WTC11 (cell line): ENCODE measurements around the gene GCSH.

Experiments
- ARID4B ChIP-seq: sonication (generic); formaldehyde crosslinking; IDR thresholded peaks from 2 replicates; pipeline ENCODE4 v1.8.0; 2023; ENCODE audit warnings: missing genetic modification reagents, mild to moderate bottlenecking, borderline replicate concordance
- ATF1 ChIP-seq: sonication (generic); formaldehyde crosslinking; IDR thresholded peaks from 2 replicates; pipeline ENCODE4 v1.8.1; 2023; ENCODE audit warnings: mild to moderate bottlenecking, moderate library complexity, missing genetic modification reagents
- FOXJ3 ChIP-seq: sonication (generic); formaldehyde crosslinking; IDR thresholded peaks from 2 replicates; pipeline ENCODE4 v1.9.0; 2021; ENCODE audit warnings: missing genetic modification reagents, mild to moderate bottlenecking, borderline replicate concordance
- IRF1 ChIP-seq: sonication (generic); formaldehyde crosslinking; IDR thresholded peaks from 2 replicates; pipeline ENCODE4 v1.8.0; 2023; ENCODE audit warnings: missing genetic modification reagents
- MAX ChIP-seq: sonication (generic); formaldehyde crosslinking; IDR thresholded peaks from 2 replicates; pipeline ENCODE4 v1.8.0; 2022; ENCODE audit warnings: mild to moderate bottlenecking, missing genetic modification reagents
- MXD4 ChIP-seq: fragments of 250-450 bp; sonication (Bioruptor Pico); IDR thresholded peaks from 2 replicates; pipeline ENCODE4 v1.8.0; 2021; ENCODE audit warnings: mild to moderate bottlenecking, moderate library complexity, borderline replicate concordance
- MYBL2 ChIP-seq: sonication (generic); formaldehyde crosslinking; IDR thresholded peaks from 2 replicates; pipeline ENCODE4 v1.8.1; 2023; ENCODE audit warnings: mild to moderate bottlenecking, moderate library complexity, missing genetic modification reagents
- NFYB ChIP-seq: sonication (generic); formaldehyde crosslinking; conservative IDR thresholded peaks from 2 replicates; pipeline ENCODE4 v1.8.0; 2022; ENCODE audit warnings: low read depth, missing genetic modification reagents
- NR2C2 ChIP-seq: sonication (generic); formaldehyde crosslinking; IDR thresholded peaks from 2 replicates; pipeline ENCODE4 v1.8.0; 2022; ENCODE audit warnings: mild to moderate bottlenecking, missing genetic modification reagents
- TP53 ChIP-seq: sonication (generic); formaldehyde crosslinking; IDR thresholded peaks from 2 replicates; pipeline ENCODE4 v1.8.1; 2023; ENCODE audit warnings: mild to moderate bottlenecking, missing genetic modification reagents
- ZNF416 ChIP-seq: fragments of 250-450 bp; sonication (Bioruptor Pico); IDR thresholded peaks from 2 replicates; pipeline ENCODE4 v1.9.0; 2021; ENCODE audit warnings: mild to moderate bottlenecking, inconsistent platforms
- ZSCAN18 ChIP-seq: fragments of 250-450 bp; sonication (Bioruptor Pico); IDR thresholded peaks from 2 replicates; pipeline ENCODE4 v2.1.2; 2022; ENCODE audit warnings: mild to moderate bottlenecking, moderate library complexity
- TF ChIP-seq, protein P1 (sequence below): fragments of 200-600 bp; IDR thresholded peaks from 2 replicates; pipeline ENCODE4 v1.8.0; 2022; ENCODE audit warnings: antibody characterized with exemption
- TF ChIP-seq, protein P2 (sequence below): sonication (generic); formaldehyde crosslinking; IDR thresholded peaks from 2 replicates; pipeline ENCODE4 v1.8.1; 2022; ENCODE audit warnings: mild to moderate bottlenecking, moderate library complexity, missing genetic modification reagents

GRCh38 chr16:81112453-81112852 lies 16.3 kb upstream of the GCSH start:
- TF ChIP-seq NR2C2 (no peak), MAX (no peak), FOXJ3 (no peak), ZSCAN18 (CRISPR knock-in tag) (no peak), MYBL2 (no peak), MXD4 (CRISPR knock-in tag) (no peak), ZNF416 (CRISPR knock-in tag) (no peak), IRF1 (CRISPR knock-in tag) (no peak), ARID4B (CRISPR knock-in tag) (no peak), ATF1 (CRISPR knock-in tag) (no peak), TP53 (CRISPR knock-in tag) (no peak), NFYB (CRISPR knock-in tag) (no peak)
- TF ChIP-seq, protein P1, sequence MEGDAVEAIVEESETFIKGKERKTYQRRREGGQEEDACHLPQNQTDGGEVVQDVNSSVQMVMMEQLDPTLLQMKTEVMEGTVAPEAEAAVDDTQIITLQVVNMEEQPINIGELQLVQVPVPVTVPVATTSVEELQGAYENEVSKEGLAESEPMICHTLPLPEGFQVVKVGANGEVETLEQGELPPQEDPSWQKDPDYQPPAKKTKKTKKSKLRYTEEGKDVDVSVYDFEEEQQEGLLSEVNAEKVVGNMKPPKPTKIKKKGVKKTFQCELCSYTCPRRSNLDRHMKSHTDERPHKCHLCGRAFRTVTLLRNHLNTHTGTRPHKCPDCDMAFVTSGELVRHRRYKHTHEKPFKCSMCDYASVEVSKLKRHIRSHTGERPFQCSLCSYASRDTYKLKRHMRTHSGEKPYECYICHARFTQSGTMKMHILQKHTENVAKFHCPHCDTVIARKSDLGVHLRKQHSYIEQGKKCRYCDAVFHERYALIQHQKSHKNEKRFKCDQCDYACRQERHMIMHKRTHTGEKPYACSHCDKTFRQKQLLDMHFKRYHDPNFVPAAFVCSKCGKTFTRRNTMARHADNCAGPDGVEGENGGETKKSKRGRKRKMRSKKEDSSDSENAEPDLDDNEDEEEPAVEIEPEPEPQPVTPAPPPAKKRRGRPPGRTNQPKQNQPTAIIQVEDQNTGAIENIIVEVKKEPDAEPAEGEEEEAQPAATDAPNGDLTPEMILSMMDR: no peak
- TF ChIP-seq, protein P2, sequence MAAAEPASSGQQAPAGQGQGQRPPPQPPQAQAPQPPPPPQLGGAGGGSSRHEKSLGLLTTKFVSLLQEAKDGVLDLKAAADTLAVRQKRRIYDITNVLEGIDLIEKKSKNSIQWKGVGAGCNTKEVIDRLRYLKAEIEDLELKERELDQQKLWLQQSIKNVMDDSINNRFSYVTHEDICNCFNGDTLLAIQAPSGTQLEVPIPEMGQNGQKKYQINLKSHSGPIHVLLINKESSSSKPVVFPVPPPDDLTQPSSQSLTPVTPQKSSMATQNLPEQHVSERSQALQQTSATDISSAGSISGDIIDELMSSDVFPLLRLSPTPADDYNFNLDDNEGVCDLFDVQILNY (CRISPR knock-in tag): no peak
